Neural cell (in vitro differentiated cells): ENCODE measurements around the gene TKFC. TPM values are rescaled to one million over a fixed set of nuclear protein-coding genes. Genes with fewer than 3 reads are reported as not detected.

Source experiments
- H2AFZ ChIP-seq: fragments of 200-600, 300-800 bp; sonication (generic), shearing (Covaris generic); 2 replicates; pipeline ENCODE4 v1.6.0; 2014; ENCODE audit warnings: low read depth, mild to moderate bottlenecking, antibody characterized with exemption, low read length, moderate library complexity
- H3F3A ChIP-seq: fragments of 200-600 bp; shearing (Covaris generic); 2 replicates; pipeline ENCODE4 v1.6.1; 2016; ENCODE audit warnings: mild to moderate bottlenecking, moderate library complexity, mixed read lengths, antibody characterized with exemption, low read length; ENCODE audit not compliant: insufficient read depth, poor library complexity, severe bottlenecking
- H3K27ac ChIP-seq: fragments of 200-600, 300-800 bp; sonication (generic), shearing (Covaris generic); 2 replicates; pipeline ENCODE4 v1.5.1; 2014; ENCODE audit warnings: mild to moderate bottlenecking, low read length, moderate library complexity
- H3K27me3 ChIP-seq: fragments of 300-800, 200-600 bp; sonication (generic), shearing (Covaris generic); 2 replicates; pipeline ENCODE4 v1.6.0; 2014; ENCODE audit warnings: mild to moderate bottlenecking, low read depth, low read length, moderate library complexity; ENCODE audit not compliant: insufficient read depth
- H3K36me3 ChIP-seq: fragments of 300-800, 200-600 bp; sonication (generic), shearing (Covaris generic); 2 replicates; pipeline ENCODE4 v1.5.1; 2014; ENCODE audit warnings: mild to moderate bottlenecking, antibody characterized with exemption, low read length, moderate library complexity; ENCODE audit not compliant: insufficient read depth
- H3K4me2 ChIP-seq: fragments of 300-800, 200-600 bp; sonication (generic), shearing (Covaris generic); 2 replicates; pipeline ENCODE4 v1.6.0; 2014; ENCODE audit warnings: mild to moderate bottlenecking, low read length
- H3K4me3 ChIP-seq: fragments of 300-800, 200-600 bp; sonication (generic), shearing (Covaris generic); 2 replicates; pipeline ENCODE4 v1.5.1; 2014; ENCODE audit warnings: mild to moderate bottlenecking, low read length, moderate library complexity
- H3K79me2 ChIP-seq: fragments of 200-600 bp; shearing (Covaris generic); replicated peaks from 2 replicates; pipeline ENCODE4 v1.6.0; 2014; ENCODE audit warnings: mild to moderate bottlenecking, low read length, moderate library complexity; ENCODE audit not compliant: insufficient read depth
- H3K9ac ChIP-seq: fragments of 300-800, 200-600 bp; sonication (generic), shearing (Covaris generic); 2 replicates; pipeline ENCODE4 v1.6.1; 2016; ENCODE audit warnings: mild to moderate bottlenecking, low read length, mixed read lengths
- H3K9me2 ChIP-seq: fragments of 200-600 bp; shearing (Covaris generic); 2 replicates; pipeline ENCODE4 v1.6.1; 2016; ENCODE audit warnings: mild to moderate bottlenecking, low read length, mixed read lengths; ENCODE audit not compliant: insufficient read depth
- H3K9me3 ChIP-seq: fragments of 200-600, 300-800 bp; sonication (generic), shearing (Covaris generic); 2 replicates; pipeline ENCODE4 v1.6.1; 2016; ENCODE audit warnings: mild to moderate bottlenecking, mixed run types, low read length, moderate library complexity, mixed read lengths
- H4K20me1 ChIP-seq: fragments of 200-600 bp; shearing (Covaris generic); 2 replicates; pipeline ENCODE4 v1.6.1; 2016; ENCODE audit warnings: mild to moderate bottlenecking, mixed run types; ENCODE audit not compliant: insufficient read depth
- CTCF ChIP-seq: fragments of 450-650 bp; IDR thresholded peaks from 2 replicates; pipeline ENCODE4 v1.5.1; 2014; ENCODE audit warnings: antibody characterized with exemption, mild to moderate bottlenecking, moderate library complexity; ENCODE audit not compliant: poor library complexity, severe bottlenecking
- EP300 ChIP-seq: fragments of 450-650 bp; conservative IDR thresholded peaks from 2 replicates; pipeline ENCODE4 v1.6.1; 2014; ENCODE audit warnings: antibody characterized with exemption, mild to moderate bottlenecking, moderate library complexity; ENCODE audit not compliant: poor library complexity, severe bottlenecking
- EZH2 ChIP-seq: fragments of 200-600, 300-800 bp; shearing (Covaris generic), sonication (generic); IDR thresholded peaks from 2 replicates; pipeline ENCODE4 v1.6.1; 2014; ENCODE audit warnings: antibody characterized with exemption, low read length, borderline replicate concordance, mild to moderate bottlenecking; ENCODE audit not compliant: insufficient read depth, poor library complexity, severe bottlenecking
- MXI1 ChIP-seq: fragments of 450-650 bp; conservative IDR thresholded peaks from 2 replicates; pipeline ENCODE4 v1.6.1; 2014; ENCODE audit warnings: antibody characterized with exemption, mild to moderate bottlenecking; ENCODE audit not compliant: poor library complexity, severe bottlenecking
- POLR2AphosphoS5 ChIP-seq: IDR thresholded peaks from 2 replicates; pipeline ENCODE4 v1.6.1; 2012
- RAD21 ChIP-seq: fragments of 450-650 bp; conservative IDR thresholded peaks from 2 replicates; pipeline ENCODE4 v1.6.1; 2014; ENCODE audit warnings: antibody characterized with exemption, mild to moderate bottlenecking, moderate library complexity
- REST ChIP-seq: IDR thresholded peaks from 2 replicates; pipeline ENCODE4 v1.6.1; 2012; ENCODE audit warnings: borderline replicate concordance
- SMC3 ChIP-seq: fragments of 450-650 bp; conservative IDR thresholded peaks from 2 replicates; pipeline ENCODE4 v1.6.1; 2014; ENCODE audit warnings: antibody characterized with exemption, mild to moderate bottlenecking, moderate library complexity; ENCODE audit not compliant: poor library complexity
- TAF1 ChIP-seq: IDR thresholded peaks from 2 replicates; pipeline ENCODE4 v1.6.1; 2012; ENCODE audit warnings: low read depth
- polyA plus RNA-seq: library from polyadenylated mRNA; depleted of rRNA; stranded (reverse); fragments of >200 nt; gene quantifications from 2 replicates; pipeline ENCODE4 v1.2.3, GENCODE V29; 2014

The TKFC gene
- polyA plus RNA-seq, 1 donor from 2014 or later, result 46.0 TPM

GRCh38 chr11:61310749-61311148, 22.3 kb upstream of the TKFC start:
- Histone ChIP-seq H2AFZ (no peak overlapping the region), H3K27ac (no peak overlapping the region), H3K9me2 (no peaks in the 10 kb centered on the region), H3K9ac (no peak overlapping the region), H3K79me2 (no peaks in the 10 kb centered on the region), H3K36me3 (peaks cover 20% of the 10 kb centered on the region), H3K4me2 (no peak overlapping the region), H3K9me3 (no peaks in the 10 kb centered on the region), H4K20me1 (no peaks in the 10 kb centered on the region), H3F3A (no peaks in the 10 kb centered on the region), H3K4me3 (no peak overlapping the region), H3K27me3 (no peaks in the 10 kb centered on the region)
- TF ChIP-seq EZH2, result no peak

GRCh38 chr11:61315260-61315659, 17.8 kb upstream of the TKFC start:
- Histone ChIP-seq H3K27ac (no peak overlapping the region), H3K36me3 (peaks cover 14% of the 10 kb centered on the region), H3K79me2 (no peaks in the 10 kb centered on the region), H3K9ac (no peak overlapping the region), H3K9me2 (no peaks in the 10 kb centered on the region), H3K4me3 (no peak overlapping the region), H4K20me1 (no peaks in the 10 kb centered on the region), H3K27me3 (no peaks in the 10 kb centered on the region), H2AFZ (no peak overlapping the region), H3K4me2 (no peak overlapping the region), H3F3A (no peaks in the 10 kb centered on the region), H3K9me3 (no peaks in the 10 kb centered on the region)
- TF ChIP-seq SMC3, result no peak
- no peak for TF ChIP-seq RAD21
- TF ChIP-seq EZH2, result no peak
- no peak for TF ChIP-seq CTCF
- no peak for TF ChIP-seq MXI1
- no peak for TF ChIP-seq TAF1
- TF ChIP-seq EP300, result no peak
- no peak for TF ChIP-seq POLR2AphosphoS5
- TF ChIP-seq REST, result no peak

- H3K27me3 ChIP-seq, result no peaks in the 10 kb centered on the region
- no peak overlapping the region for H3K4me3 ChIP-seq
- peaks cover 8% of the 10 kb centered on the region for H3K36me3 ChIP-seq
- H3K9me3 ChIP-seq, result no peaks in the 10 kb centered on the region
- H3K4me2 ChIP-seq, result no peak overlapping the region
- H3F3A ChIP-seq, result no peaks in the 10 kb centered on the region
- no peak overlapping the region for H2AFZ ChIP-seq
- no peak overlapping the region for H3K27ac ChIP-seq
- H3K79me2 ChIP-seq, result peaks cover 38% of the 10 kb centered on the region
- no peak overlapping the region for H3K9ac ChIP-seq
- H3K9me2 ChIP-seq, result no peaks in the 10 kb centered on the region
- TF ChIP-seq POLR2AphosphoS5, result no peak
- H4K20me1 ChIP-seq, result no peaks in the 10 kb centered on the region
These were observed 7.2 kb upstream of the TKFC start for GRCh38 chr11:61325649-61326414.
